Measurements from ENCODE around the gene IQCF6. TPM values are rescaled to one million over a fixed set of nuclear protein-coding genes. Genes with fewer than 3 reads are reported as not detected.
"Not testable (repeated sequence)": the region's sequence is repeated elsewhere in the genome, so short reads cannot be mapped to it uniquely, and the experiment has no call there.

IQCF6 gene
- total and polyA plus RNA-seq, 2 experiments from 2014 or later: not detected

- H3K4me3 ChIP-seq: no peak overlapping the region
- no peaks in the 10 kb centered on the region for H3K27me3 ChIP-seq
- no peaks in the 10 kb centered on the region for H3K9me3 ChIP-seq (ENCODE audit: low read depth)
- DNase-seq (ENCODE audit: low read depth in 1 of 2, low spot score in 1 of 2): no peak
- TF ChIP-seq CTCF (IDR thresholded peaks at IDR 0.05; ENCODE audit: low read depth, low read length): no peak
- H3K27ac ChIP-seq: no peak overlapping the region
- H3K4me1 ChIP-seq (ENCODE audit: low read depth): no peaks in the 10 kb centered on the region
- H3K36me3 ChIP-seq: no peaks in the 10 kb centered on the region
Measured at GRCh38 chr3:51777985-51778384, 1.1 kb downstream of the IQCF6 start.

- DNase-seq (ENCODE audit: low read depth in 1 of 2, low spot score in 1 of 2): peak in 1 of 2 donors; percentile 2
- Histone ChIP-seq H3K9me3 (ENCODE audit: low read depth) (no peaks in the 10 kb centered on the region), H3K27ac (no peak overlapping the region), H3K4me1 (ENCODE audit: low read depth) (no peaks in the 10 kb centered on the region), H3K27me3 (no peaks in the 10 kb centered on the region), H3K36me3 (no peaks in the 10 kb centered on the region), H3K4me3 (no peak overlapping the region)
- TF ChIP-seq CTCF (IDR thresholded peaks at IDR 0.05; ENCODE audit: low read depth, low read length): no peak
Measured at GRCh38 chr3:51773529-51774056, 5.4 kb downstream of the IQCF6 start.

GRCh38 chr3:51759203-51759602, 19.8 kb downstream of the IQCF6 start:
- no peaks in the 10 kb centered on the region for H3K4me1 ChIP-seq (ENCODE audit: low read depth)
- H3K27me3 ChIP-seq: no peaks in the 10 kb centered on the region
- no peaks in the 10 kb centered on the region for H3K9me3 ChIP-seq (ENCODE audit: low read depth)
- no peak for DNase-seq (ENCODE audit: low read depth in 1 of 2, low spot score in 1 of 2)
- no peak for TF ChIP-seq CTCF (IDR thresholded peaks at IDR 0.05; ENCODE audit: low read depth, low read length)
- no peak overlapping the region for H3K4me3 ChIP-seq
- H3K36me3 ChIP-seq: no peaks in the 10 kb centered on the region
- no peak overlapping the region for H3K27ac ChIP-seq

GRCh38 chr3:51753763-51754750, 25.0 kb downstream of the IQCF6 start:
- H3K4me1 ChIP-seq (ENCODE audit: low read depth); H3K27ac ChIP-seq; DNase-seq (ENCODE audit: low read depth in 1 of 2, low spot score in 1 of 2); H3K4me3 ChIP-seq; H3K27me3 ChIP-seq; H3K36me3 ChIP-seq; H3K9me3 ChIP-seq (ENCODE audit: low read depth): not testable (repeated sequence)

- Histone ChIP-seq H3K27me3 (no peaks in the 10 kb centered on the region), H3K4me3 (no peak overlapping the region), H3K27ac (no peak overlapping the region), H3K4me1 (ENCODE audit: low read depth) (no peaks in the 10 kb centered on the region), H3K9me3 (ENCODE audit: low read depth) (no peaks in the 10 kb centered on the region), H3K36me3 (no peaks in the 10 kb centered on the region)
- DNase-seq (ENCODE audit: low read depth in 1 of 2, low spot score in 1 of 2): no peak
- no peak for TF ChIP-seq CTCF (IDR thresholded peaks at IDR 0.05; ENCODE audit: low read depth, low read length)
Measured at GRCh38 chr3:51751287-51751686, 27.8 kb downstream of the IQCF6 start.

GRCh38 chr3:51750878-51751277, 28.2 kb downstream of the IQCF6 start:
- H3K27ac ChIP-seq: no peak overlapping the region
- no peaks in the 10 kb centered on the region for H3K9me3 ChIP-seq (ENCODE audit: low read depth)
- no peak for DNase-seq (ENCODE audit: low read depth in 1 of 2, low spot score in 1 of 2)
- TF ChIP-seq CTCF (IDR thresholded peaks at IDR 0.05; ENCODE audit: low read depth, low read length): no peak
- H3K27me3 ChIP-seq: no peaks in the 10 kb centered on the region
- no peaks in the 10 kb centered on the region for H3K36me3 ChIP-seq
- no peak overlapping the region for H3K4me3 ChIP-seq
- no peaks in the 10 kb centered on the region for H3K4me1 ChIP-seq (ENCODE audit: low read depth)
